IMR-90 (cell line): Measurements from ENCODE around the gene ABO. TPM values are rescaled to one million over a fixed set of nuclear protein-coding genes. Genes with fewer than 3 reads are reported as not detected.

Experiments
- ATAC-seq: fragments of 200-7000 bp; cut with Tn5 transposase; 2 replicates; pipeline ENCODE4 v1.9.1; 2020; ENCODE audit warnings: low read depth, mild to moderate bottlenecking, moderate library complexity
- BruUV-seq: library from RNA; stranded (reverse); fragments of 400-500 nt; replicated peaks from 2 replicates; lab custom pipeline; 2021; lab: Mats Ljungman, UMichigan
- CTCF ChIA-PET: fragments of 300-600 bp; formaldehyde crosslinking; extraction: SDS; loops from one replicate; lab custom pipeline; 2021; ENCODE audit warnings: antibody characterized with exemption; lab: Yijun Ruan, JAX
- POLR2A ChIA-PET: fragments of 300-600 bp; sonication (Branson Sonifier 250); formaldehyde crosslinking; loops from one replicate; lab custom pipeline; 2022; ENCODE audit warnings: antibody characterized with exemption; ENCODE audit not compliant: unreplicated experiment; lab: Charles Lee
- DNase-seq: peaks from one replicate; pipeline ENCODE4 v3.0.0; 2013
- H2AFZ ChIP-seq: replicated peaks from 2 replicates; pipeline ENCODE3; 2013; ENCODE audit warnings: low read length, mild to moderate bottlenecking; ENCODE audit not compliant: poor library complexity
- H2AK5ac ChIP-seq: 2 replicates; pipeline ENCODE4 v1.6.1; 2013; ENCODE audit warnings: low read depth, low read length, inconsistent platforms
- H2AK9ac ChIP-seq: replicated peaks from 2 replicates; pipeline ENCODE3; 2013; ENCODE audit warnings: mild to moderate bottlenecking, low read depth, low read length, moderate library complexity; ENCODE audit not compliant: poor library complexity
- H2BK120ac ChIP-seq: 2 replicates; pipeline ENCODE4 v1.6.1; 2013; ENCODE audit warnings: low read depth, low read length, inconsistent platforms
- H2BK15ac ChIP-seq: 3 replicates; pipeline ENCODE4 v1.6.1; 2013; ENCODE audit warnings: low read depth, low read length, inconsistent platforms
- H2BK20ac ChIP-seq: 2 replicates; pipeline ENCODE4 v1.6.1; 2013; ENCODE audit warnings: low read depth, mild to moderate bottlenecking, inconsistent platforms, low read length, moderate library complexity
- H2BK5ac ChIP-seq: 2 replicates; pipeline ENCODE4 v1.6.1; 2013; ENCODE audit warnings: mild to moderate bottlenecking, low read depth, low read length, inconsistent platforms; ENCODE audit not compliant: poor library complexity, severe bottlenecking
- H3K14ac ChIP-seq: replicated peaks from 2 replicates; pipeline ENCODE4 v1.6.1; 2013; ENCODE audit warnings: low read depth, low read length, inconsistent platforms
- H3K18ac ChIP-seq: 2 replicates; pipeline ENCODE4 v1.6.1; 2013; ENCODE audit warnings: low read depth, low read length, control low read depth
- H3K23ac ChIP-seq: 2 replicates; pipeline ENCODE4 v1.6.1; 2013; ENCODE audit warnings: low read depth, low read length, inconsistent platforms
- H3K27ac ChIP-seq: 2 replicates; pipeline ENCODE4 v1.5.1; 2013; ENCODE audit warnings: mild to moderate bottlenecking, control low read depth, low read length; ENCODE audit not compliant: insufficient read depth
- H3K27me3 ChIP-seq: 2 replicates; pipeline ENCODE4 v1.6.1; 2013; ENCODE audit warnings: low read length; ENCODE audit not compliant: control insufficient read depth, insufficient read depth
- H3K36me3 ChIP-seq: 2 replicates; pipeline ENCODE4 v1.6.1; 2013; ENCODE audit warnings: low read length, mixed read lengths; ENCODE audit not compliant: control insufficient read depth, insufficient read depth
- H3K4ac ChIP-seq: 2 replicates; pipeline ENCODE4 v1.6.1; 2013; ENCODE audit warnings: low read depth, low read length, inconsistent platforms
- H3K4me1 ChIP-seq: 2 replicates; pipeline ENCODE4 v1.6.1; 2013; ENCODE audit warnings: low read length, mixed read lengths; ENCODE audit not compliant: control insufficient read depth, insufficient read depth
- H3K4me2 ChIP-seq: 2 replicates; pipeline ENCODE4 v1.6.1; 2013; ENCODE audit warnings: low read depth, mild to moderate bottlenecking, control low read depth, low read length, moderate library complexity
- H3K4me3 ChIP-seq: 2 replicates; pipeline ENCODE4 v1.5.1; 2013; ENCODE audit warnings: low read depth, mild to moderate bottlenecking, control low read depth, low read length, moderate library complexity; ENCODE audit not compliant: insufficient read depth
- H3K56ac ChIP-seq: 2 replicates; pipeline ENCODE4 v1.6.1; 2013; ENCODE audit warnings: low read length, inconsistent platforms; ENCODE audit not compliant: insufficient read depth; ENCODE audit errors: extremely low read depth
- H3K79me1 ChIP-seq, 2 experiments: 2 replicates each; pipeline ENCODE4 v1.6.1; 2013; ENCODE audit warnings: low read length in 2 of 2, inconsistent platforms in 1 of 2, low read depth in 1 of 2
- H3K9ac ChIP-seq: 2 replicates; pipeline ENCODE4 v1.6.1; 2013; ENCODE audit warnings: low read depth, low read length, control low read depth
- H3K9me1 ChIP-seq: 2 replicates; pipeline ENCODE4 v1.6.1; 2013; ENCODE audit warnings: low read length, inconsistent platforms; ENCODE audit not compliant: insufficient read depth
- H3K9me3 ChIP-seq: 2 replicates; pipeline ENCODE4 v1.6.1; 2013; ENCODE audit warnings: low read length; ENCODE audit not compliant: control insufficient read depth, insufficient read depth
- H4K20me1 ChIP-seq: 2 replicates; pipeline ENCODE4 v1.6.1; 2013; ENCODE audit warnings: low read length, inconsistent platforms; ENCODE audit not compliant: insufficient read depth
- H4K5ac ChIP-seq: 2 replicates; pipeline ENCODE4 v1.6.1; 2013; ENCODE audit warnings: mild to moderate bottlenecking, low read depth, low read length, control low read depth
- H4K8ac ChIP-seq, 2 experiments: 2 replicates each; pipeline ENCODE4 v1.6.1; 2013; ENCODE audit warnings: low read depth in 2 of 2, low read length in 2 of 2, control low read depth in 1 of 2, inconsistent platforms in 1 of 2
- H4K91ac ChIP-seq: 2 replicates; pipeline ENCODE4 v1.6.1; 2013; ENCODE audit warnings: low read depth, low read length, inconsistent platforms; ENCODE audit not compliant: insufficient read depth
- MAZ ChIP-seq: IDR thresholded peaks from 2 replicates; pipeline ENCODE4 v1.6.1; 2012; ENCODE audit warnings: low read depth, mild to moderate bottlenecking, low read length, improper control_type of control experiment, moderate library complexity, borderline replicate concordance
- POLR2A ChIP-seq: IDR thresholded peaks from 2 replicates; pipeline ENCODE4 v1.6.1; 2012; ENCODE audit warnings: mild to moderate bottlenecking, low read depth, low read length
- RCOR1 ChIP-seq: IDR thresholded peaks from 2 replicates; pipeline ENCODE4 v1.6.1; 2012; ENCODE audit warnings: mild to moderate bottlenecking, low read length, improper control_type of control experiment; ENCODE audit not compliant: insufficient replicate concordance
- WGBS, 2 experiments: methylation state at CpG; one replicate each; pipeline versions ENCODE4 v1.1.5 to v1.1.7; 2013; ENCODE audit warnings: missing lambda C conversion rate in 2 of 2; ENCODE audit not compliant: insufficient read length in 1 of 2; ENCODE audit errors: extremely low coverage in 2 of 2; 5-methylcytosine and 5-hydroxymethylcytosine counted together
- dilution Hi-C: fragments of 300-500 bp; cut with HindIII; formaldehyde crosslinking; loops from one replicate; pipeline ENCODE4 v1.14.3; 2018; ENCODE audit warnings: low sequenced_read_pairs; ENCODE audit not compliant: unreplicated experiment
- in situ Hi-C: fragments of 300-500 bp; cut with MboI; formaldehyde crosslinking; loops from 3 replicates; pipeline ENCODE4 v1.14.3; 2019; ENCODE audit warnings: low sequenced_read_pairs, inconsistent platforms, mixed read lengths
- intact Hi-C: fragments of 100-400 bp; cut with micrococcal nuclease; formaldehyde crosslinking; loops from 2 replicates; pipeline ENCODE4 v1.10.0; 2022
- polyA plus RNA-seq, 3 experiments: library from polyadenylated mRNA; depleted of rRNA; stranded (reverse); fragments of >200 nt; gene quantifications; 2 replicates each; pipeline ENCODE4 v1.2.3, GENCODE V29; 2012; ENCODE audit warnings: low replicate concordance in 1 of 3
- total RNA-seq: library from RNA; depleted of rRNA; stranded (reverse); fragments of >200 nt; gene quantifications from 2 replicates; pipeline ENCODE4 v1.2.3, GENCODE V29; 2012
- TF ChIP-seq, protein P1 (sequence below): fragments of 150-350 bp; IDR thresholded peaks from 2 replicates; pipeline ENCODE4 v1.6.1; 2017; ENCODE audit warnings: mild to moderate bottlenecking, antibody characterized with exemption, low read length, low read depth
- TF ChIP-seq, protein P2 (sequence below): fragments of 150-350 bp; IDR thresholded peaks from 2 replicates; pipeline ENCODE4 v1.6.1; 2016; ENCODE audit warnings: low read depth, mild to moderate bottlenecking, low read length, moderate library complexity, borderline replicate concordance

The ABO gene
- total and polyA plus RNA-seq, 2 of the 4 experiments (the other 2 are of a cell fraction): not detected

DNA sequence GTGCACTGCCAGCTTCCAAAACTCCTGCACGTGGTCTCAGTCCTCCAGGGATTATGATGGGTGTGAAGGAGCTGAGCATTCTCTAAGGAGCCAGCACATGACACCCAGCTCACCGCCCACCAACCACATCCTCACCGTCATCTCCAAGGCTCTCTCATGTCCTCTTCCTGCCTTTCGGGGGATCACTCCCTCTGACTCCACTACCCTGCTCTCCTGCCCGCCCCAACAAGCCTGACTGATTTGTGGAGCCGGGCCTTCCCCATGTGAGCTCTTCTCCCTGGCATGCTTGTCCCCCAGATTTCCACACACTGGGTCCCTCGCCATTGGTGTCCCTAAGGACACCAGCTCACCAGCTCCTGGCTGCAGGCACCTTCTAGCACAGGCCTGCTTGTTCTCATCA lies 1.9 kb downstream of the ABO start:
- no peaks in the 10 kb centered on the region for H3K79me1 ChIP-seq
- no peak overlapping the region for H2BK15ac ChIP-seq
- H4K91ac ChIP-seq: no peak overlapping the region
- no peak overlapping the region for H2AK9ac ChIP-seq
- H4K8ac ChIP-seq: no peak overlapping the region
- no TSS peak for BruUV-seq
- H2BK20ac ChIP-seq: no peak overlapping the region
- H4K5ac ChIP-seq: no peak overlapping the region
- DNase-seq: no peak
- no peak overlapping the region for H3K4me3 ChIP-seq
- WGBS, 2 experiments: 62% methylated on average over 4 of the region's 7 CpGs; no CpG with 5 or more reads in 1 of the 2 experiments
- no peak overlapping the region for H3K4ac ChIP-seq
- no peak for ATAC-seq
- in situ Hi-C loops (no loop called here), dilution Hi-C loops (no loop called here), intact Hi-C loops (no loop called here)
- TF ChIP-seq RCOR1 (no peak), MAZ (no peak), POLR2A (no peak)
- TF ChIP-seq, protein P1, sequence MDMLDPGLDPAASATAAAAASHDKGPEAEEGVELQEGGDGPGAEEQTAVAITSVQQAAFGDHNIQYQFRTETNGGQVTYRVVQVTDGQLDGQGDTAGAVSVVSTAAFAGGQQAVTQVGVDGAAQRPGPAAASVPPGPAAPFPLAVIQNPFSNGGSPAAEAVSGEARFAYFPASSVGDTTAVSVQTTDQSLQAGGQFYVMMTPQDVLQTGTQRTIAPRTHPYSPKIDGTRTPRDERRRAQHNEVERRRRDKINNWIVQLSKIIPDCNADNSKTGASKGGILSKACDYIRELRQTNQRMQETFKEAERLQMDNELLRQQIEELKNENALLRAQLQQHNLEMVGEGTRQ: no peak
- TF ChIP-seq, protein P2, sequence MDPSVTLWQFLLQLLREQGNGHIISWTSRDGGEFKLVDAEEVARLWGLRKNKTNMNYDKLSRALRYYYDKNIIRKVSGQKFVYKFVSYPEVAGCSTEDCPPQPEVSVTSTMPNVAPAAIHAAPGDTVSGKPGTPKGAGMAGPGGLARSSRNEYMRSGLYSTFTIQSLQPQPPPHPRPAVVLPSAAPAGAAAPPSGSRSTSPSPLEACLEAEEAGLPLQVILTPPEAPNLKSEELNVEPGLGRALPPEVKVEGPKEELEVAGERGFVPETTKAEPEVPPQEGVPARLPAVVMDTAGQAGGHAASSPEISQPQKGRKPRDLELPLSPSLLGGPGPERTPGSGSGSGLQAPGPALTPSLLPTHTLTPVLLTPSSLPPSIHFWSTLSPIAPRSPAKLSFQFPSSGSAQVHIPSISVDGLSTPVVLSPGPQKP: no peak
- H2AFZ ChIP-seq: peak overlapping the region; percentile 21
- H4K20me1 ChIP-seq: no peaks in the 10 kb centered on the region
- H3K9ac ChIP-seq: no peak overlapping the region
- peaks cover 55% of the 10 kb centered on the region for H3K27me3 ChIP-seq
- H3K23ac ChIP-seq: no peak overlapping the region
- POLR2A ChIA-PET: no interaction called here
- H2BK5ac ChIP-seq: no peak overlapping the region
- no peak overlapping the region for H2AK5ac ChIP-seq
- no peak overlapping the region for H3K27ac ChIP-seq
- H3K4me1 ChIP-seq: no peaks in the 10 kb centered on the region
- H2BK120ac ChIP-seq: no peak overlapping the region
- H3K9me3 ChIP-seq: peaks cover 2% of the 10 kb centered on the region; the same call in 1 of the 2 replicates
- no peak overlapping the region for H3K14ac ChIP-seq
- H3K18ac ChIP-seq: no peak overlapping the region
- CTCF ChIA-PET: no interaction called here
- no peaks in the 10 kb centered on the region for H3K36me3 ChIP-seq
- no peaks in the 10 kb centered on the region for H3K9me1 ChIP-seq
- H3K4me2 ChIP-seq: no peak overlapping the region
- no peak overlapping the region for H3K56ac ChIP-seq
